Measurements from ENCODE around the gene ADGB.
"Not testable (repeated sequence)": the region's sequence is repeated elsewhere in the genome, so short reads cannot be mapped to it uniquely, and the experiment has no call there.

Gene ADGB

GRCh38 chr6:146827216-146827928 is 228.6 kb downstream of the ADGB start:
- no peak for DNase-seq

GRCh38 chr6:146829792-146830565 is 231.2 kb downstream of the ADGB start:
- DNase-seq = no peak

GRCh38 chr6:146833157-146833556 is 234.4 kb downstream of the ADGB start:
- no peak for DNase-seq

- DNase-seq = no peak
Observed at GRCh38 chr6:146840216-146840615, 241.4 kb downstream of the ADGB start.

GRCh38 chr6:146840641-146841040 is 241.9 kb downstream of the ADGB start:
- no peak for DNase-seq

- DNase-seq = no peak
Observed at GRCh38 chr6:146847426-146847825, 248.7 kb downstream of the ADGB start.

GRCh38 chr6:146850238-146850896 is 251.6 kb downstream of the ADGB start:
- DNase-seq = no peak

GRCh38 chr6:146850981-146851380 is 252.2 kb downstream of the ADGB start:
- DNase-seq = no peak

GRCh38 chr6:146851837-146852236 is 253.1 kb downstream of the ADGB start:
- DNase-seq = no peak

- not testable (repeated sequence) for DNase-seq
Observed at GRCh38 chr6:146854521-146855255, 255.9 kb downstream of the ADGB start.

- no peak for DNase-seq
Observed at GRCh38 chr6:146855889-146856288, 257.1 kb downstream of the ADGB start.

GRCh38 chr6:146856296-146856695 is 257.5 kb downstream of the ADGB start:
- DNase-seq = no peak

GRCh38 chr6:146857180-146857979 is 258.6 kb downstream of the ADGB start:
- peak; percentile 59 for DNase-seq

GRCh38 chr6:146857980-146858347 is 259.2 kb downstream of the ADGB start:
- no peak for DNase-seq

GRCh38 chr6:146859206-146859605 is 260.4 kb downstream of the ADGB start:
- no peak for DNase-seq

GRCh38 chr6:146859795-146860495 is 261.2 kb downstream of the ADGB start:
- no peak for DNase-seq

- DNase-seq = no peak
Observed at GRCh38 chr6:146860583-146860982, 261.8 kb downstream of the ADGB start.

GRCh38 chr6:146861029-146861563 is 262.3 kb downstream of the ADGB start:
- no peak for DNase-seq

- no peak for DNase-seq
Observed at GRCh38 chr6:146861716-146862115, 262.9 kb downstream of the ADGB start.

GRCh38 chr6:146862508-146862919 is 263.7 kb downstream of the ADGB start:
- DNase-seq = no peak

- DNase-seq = no peak
Observed at GRCh38 chr6:146864300-146864699, 265.5 kb downstream of the ADGB start.

All from DMS79 treated with DMSO at 0.1 percent for 48 hours (cell line).